DND-41 (cell line): ENCODE results near the gene KAZN.

Experiments
- CTCF ChIP-seq: IDR thresholded peaks from 2 replicates; pipeline ENCODE4 v1.5.1; 2012; ENCODE audit warnings: borderline replicate concordance, low read length, moderate library complexity, mild to moderate bottlenecking; ENCODE audit not compliant: poor library complexity, severe bottlenecking; ENCODE audit errors: extremely low read depth
- EZH2 ChIP-seq: IDR thresholded peaks from 3 replicates; pipeline ENCODE4 v1.6.1; 2012; ENCODE audit warnings: borderline replicate concordance, low read depth, mild to moderate bottlenecking, moderate library complexity, low read length, inconsistent platforms; ENCODE audit not compliant: severe bottlenecking

DNA sequence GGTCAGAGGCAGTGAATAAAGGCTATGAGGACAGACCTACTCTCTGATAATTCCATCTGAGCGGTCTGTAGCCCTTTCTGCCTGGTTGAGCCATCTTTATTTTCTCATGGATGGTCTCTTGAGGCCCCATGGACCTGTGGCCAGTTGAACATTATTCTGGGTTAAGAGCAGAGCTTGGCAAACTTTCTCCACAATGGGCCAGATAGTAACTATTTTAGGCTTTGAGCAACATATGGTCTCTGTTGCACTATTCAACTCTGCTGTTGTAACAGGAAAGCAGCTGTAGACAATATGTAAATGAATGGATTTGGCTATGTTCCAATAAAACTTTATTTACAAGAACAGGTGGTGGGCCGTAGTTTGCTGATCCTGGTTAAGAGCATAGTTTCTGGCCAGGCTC, 62.7 kb downstream of the KAZN start:
- no peak for TF ChIP-seq CTCF
- no peak for TF ChIP-seq EZH2
